D721Med (cell line): ENCODE data around the gene MS4A8.
A peak's percentile ranks its signal among the peaks of the same experiment; 100 is the strongest.

Source experiments
- DNase-seq: peaks from one replicate; pipeline ENCODE4 v3.0.0; 2011; ENCODE audit warnings: low spot score; ENCODE audit not compliant: insufficient read length
- FAIRE-seq: peaks from 2 replicates; lab custom pipeline; 2011; peaks lifted over from hg19 to GRCh38; lab: Jason Lieb, UNC
- CTCF ChIP-seq: IDR thresholded peaks from 2 replicates; pipeline ENCODE4 v1.5.1; 2012; ENCODE audit warnings: mild to moderate bottlenecking, control low read depth; ENCODE audit not compliant: insufficient read depth; ENCODE audit errors: missing control alignments

Gene MS4A8

GRCh38 chr11:60691661-60692060 lies 7.8 kb upstream of the MS4A8 start:
- DNase-seq: no peak
- TF ChIP-seq CTCF: no peak
- FAIRE-seq: no peak

- DNase-seq (no peak), FAIRE-seq (no peak)
- no peak for TF ChIP-seq CTCF
Observed at GRCh38 chr11:60699936-60700335, 524 bp downstream of the MS4A8 start.

- TF ChIP-seq CTCF: peak; percentile 37
- DNase-seq (no peak), FAIRE-seq (no peak)
Observed at GRCh38 chr11:60700689-60701468, 1.5 kb downstream of the MS4A8 start.

GRCh38 chr11:60701469-60701818 lies 2.0 kb downstream of the MS4A8 start:
- TF ChIP-seq CTCF: no peak
- DNase-seq (no peak), FAIRE-seq (no peak)

- no peak for TF ChIP-seq CTCF
- FAIRE-seq: no peak
Observed at GRCh38 chr11:60703374-60703773, 4.0 kb downstream of the MS4A8 start.

GRCh38 chr11:60705895-60706294 lies 6.5 kb downstream of the MS4A8 start:
- TF ChIP-seq CTCF: no peak
- no peak for FAIRE-seq
- DNase-seq: no peak

More at GRCh38 chr11:60703374-60703773, 4.0 kb downstream of the MS4A8 start:
- no peak for DNase-seq

GRCh38 chr11:60706931-60707330 lies 7.5 kb downstream of the MS4A8 start:
- no peak for DNase-seq
- no peak for FAIRE-seq
- no peak for TF ChIP-seq CTCF
